Measurements from ENCODE around the gene GSE1.

DNA sequence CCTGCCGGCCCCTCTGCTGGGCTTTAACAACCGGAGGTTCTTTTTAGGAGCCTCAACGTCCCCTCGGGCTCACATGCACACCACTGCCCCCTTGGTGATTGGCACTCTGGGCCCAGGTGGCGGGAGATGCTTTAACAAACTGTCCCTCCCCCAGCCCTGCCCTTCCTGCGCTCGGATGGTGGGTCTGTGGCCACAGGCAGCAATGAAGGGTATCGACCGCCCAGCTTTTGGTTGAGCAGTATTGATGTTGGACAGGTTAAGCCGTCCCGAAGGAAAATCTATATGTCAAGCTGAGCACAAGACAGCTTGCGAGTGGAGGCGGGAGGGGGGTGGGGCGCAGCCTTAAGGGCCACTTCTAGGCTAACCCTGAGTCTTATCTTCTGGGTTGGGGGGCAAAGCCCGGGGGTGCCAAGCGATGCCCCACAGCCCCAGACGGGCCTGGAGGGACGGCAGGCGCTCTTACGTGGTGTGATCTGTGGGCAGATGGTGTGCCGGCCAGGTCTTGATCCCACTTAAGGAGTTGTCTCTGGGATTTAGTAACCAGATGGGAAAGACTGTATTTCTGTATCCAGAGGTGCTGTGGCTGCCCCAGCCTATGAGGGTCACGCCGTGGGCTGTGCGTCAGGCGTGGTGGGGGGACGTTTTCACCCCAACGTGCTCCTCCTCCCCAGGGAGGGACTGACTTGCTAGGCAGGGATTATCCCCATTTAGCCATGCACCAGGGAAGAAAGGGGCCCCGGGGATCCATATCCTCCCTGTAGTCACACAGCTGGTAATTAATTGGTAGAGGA is 6.2 kb downstream of the GSE1 start:
- TF ChIP-seq CTCF (optimal IDR thresholded peaks at IDR 0.05 in 1 of 3, IDR thresholded peaks at IDR 0.05 in 1 of 3, conservative IDR thresholded peaks at IDR 0.05 in 1 of 3; ENCODE audit: extremely low read depth in 1 of 3, insufficient read depth in 2 of 3, low read length in 3 of 3) (no peak), EZH2 (IDR thresholded peaks at IDR 0.05; ENCODE audit: low read length) (no peak)

All from keratinocyte (primary cell).